Astrocyte of the cerebellum (primary cell): Measurements from ENCODE around the gene YEATS2.
"Not testable (repeated sequence)": the region's sequence is repeated elsewhere in the genome, so short reads cannot be mapped to it uniquely, and the experiment has no call there.

Experiments
- DNase-seq: peaks from one replicate; pipeline ENCODE4 v3.0.0-alpha.2; 2011; ENCODE audit warnings: low read depth
- H3K4me3 ChIP-seq: 2 replicates; pipeline ENCODE4 v1.5.1; 2011; ENCODE audit warnings: mild to moderate bottlenecking, low read depth, low read length, moderate library complexity
- in situ Hi-C: cut with HindIII; loops from 2 replicates; pipeline ENCODE4 v1.10.0; 2017; ENCODE audit warnings: low sequenced_read_pairs
- TF ChIP-seq, protein P1 (sequence below): IDR thresholded peaks from 2 replicates; pipeline ENCODE4 v1.5.1; 2012; ENCODE audit warnings: low read length, low read depth, moderate library complexity, mild to moderate bottlenecking; ENCODE audit errors: missing control alignments

YEATS2 gene

DNA sequence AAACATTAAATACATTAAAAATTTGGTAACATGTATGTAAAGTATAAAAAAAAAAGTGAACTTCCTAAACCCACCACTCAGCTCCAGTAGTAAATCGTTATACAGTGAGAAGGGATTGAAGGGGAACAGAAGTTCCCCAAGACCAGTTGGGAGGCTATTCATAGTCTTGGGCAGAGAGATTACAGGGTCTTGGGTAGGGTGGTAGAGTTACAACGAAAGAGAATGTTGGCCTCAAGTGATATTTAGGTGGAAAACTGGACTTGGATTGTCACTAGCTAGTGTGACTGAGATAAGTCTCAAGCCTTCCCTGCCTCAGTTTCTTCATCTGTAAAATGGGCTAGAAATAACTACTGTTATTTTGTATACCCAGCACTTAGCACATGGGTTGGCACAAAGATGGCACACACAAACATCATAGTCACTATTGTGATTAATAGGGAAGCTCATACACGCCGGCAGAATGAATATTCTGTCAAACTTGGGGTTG lies 431 bp upstream of the YEATS2 start:
- no peak for DNase-seq
- peak overlapping the region; percentile 96 for H3K4me3 ChIP-seq
- in situ Hi-C loops, result no loop called here
- TF ChIP-seq, protein P1, sequence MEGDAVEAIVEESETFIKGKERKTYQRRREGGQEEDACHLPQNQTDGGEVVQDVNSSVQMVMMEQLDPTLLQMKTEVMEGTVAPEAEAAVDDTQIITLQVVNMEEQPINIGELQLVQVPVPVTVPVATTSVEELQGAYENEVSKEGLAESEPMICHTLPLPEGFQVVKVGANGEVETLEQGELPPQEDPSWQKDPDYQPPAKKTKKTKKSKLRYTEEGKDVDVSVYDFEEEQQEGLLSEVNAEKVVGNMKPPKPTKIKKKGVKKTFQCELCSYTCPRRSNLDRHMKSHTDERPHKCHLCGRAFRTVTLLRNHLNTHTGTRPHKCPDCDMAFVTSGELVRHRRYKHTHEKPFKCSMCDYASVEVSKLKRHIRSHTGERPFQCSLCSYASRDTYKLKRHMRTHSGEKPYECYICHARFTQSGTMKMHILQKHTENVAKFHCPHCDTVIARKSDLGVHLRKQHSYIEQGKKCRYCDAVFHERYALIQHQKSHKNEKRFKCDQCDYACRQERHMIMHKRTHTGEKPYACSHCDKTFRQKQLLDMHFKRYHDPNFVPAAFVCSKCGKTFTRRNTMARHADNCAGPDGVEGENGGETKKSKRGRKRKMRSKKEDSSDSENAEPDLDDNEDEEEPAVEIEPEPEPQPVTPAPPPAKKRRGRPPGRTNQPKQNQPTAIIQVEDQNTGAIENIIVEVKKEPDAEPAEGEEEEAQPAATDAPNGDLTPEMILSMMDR, result no peak

DNA sequence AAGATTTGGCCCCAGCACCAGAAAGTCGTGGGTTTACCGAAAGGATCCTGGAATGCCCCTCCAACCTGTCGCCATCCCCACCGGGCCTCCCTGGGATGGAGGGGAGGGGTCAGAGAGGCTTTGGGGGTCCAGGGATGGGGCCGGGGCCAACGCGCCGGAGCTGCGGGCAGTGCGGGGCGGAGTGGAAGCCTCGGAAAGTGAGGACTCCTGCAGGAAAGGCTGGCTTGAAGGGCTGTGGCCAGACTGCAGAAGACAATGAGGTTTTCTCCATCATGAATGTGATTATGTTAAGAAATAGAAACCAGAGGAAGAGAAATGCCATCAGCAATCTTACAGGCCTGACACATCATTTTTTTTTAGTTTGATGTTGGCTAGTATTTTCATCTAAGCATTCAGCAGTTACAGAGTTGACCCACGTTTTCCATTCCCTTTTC lies 738 bp downstream of the YEATS2 start:
- in situ Hi-C loops, result no loop called here
- no peak for DNase-seq
- peak overlapping the region; percentile 96 for H3K4me3 ChIP-seq
- TF ChIP-seq, protein P1, result no peak

DNA sequence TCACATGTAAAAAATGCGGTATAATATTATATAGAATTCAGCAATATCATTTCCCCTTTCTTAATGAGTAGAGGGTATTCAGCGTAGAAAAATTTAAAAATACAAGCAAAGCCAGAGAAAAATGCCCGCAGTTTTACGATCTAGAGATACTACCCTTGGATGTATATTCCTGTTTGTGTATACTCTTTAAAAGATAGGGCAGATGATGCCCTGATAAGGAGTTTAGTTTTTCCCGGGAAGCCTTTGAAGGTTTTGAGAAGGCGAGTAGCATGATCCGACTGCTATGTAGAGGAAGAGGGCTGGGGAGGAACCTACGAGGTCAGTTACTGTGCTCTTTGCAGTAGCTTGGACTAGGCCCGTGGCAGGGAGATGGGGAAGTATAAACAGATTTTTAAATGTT lies 1.2 kb downstream of the YEATS2 start:
- in situ Hi-C loops, result no loop called here
- H3K4me3 ChIP-seq, result peak overlapping the region; percentile 96
- DNase-seq, result no peak
- TF ChIP-seq, protein P1, result no peak

DNA sequence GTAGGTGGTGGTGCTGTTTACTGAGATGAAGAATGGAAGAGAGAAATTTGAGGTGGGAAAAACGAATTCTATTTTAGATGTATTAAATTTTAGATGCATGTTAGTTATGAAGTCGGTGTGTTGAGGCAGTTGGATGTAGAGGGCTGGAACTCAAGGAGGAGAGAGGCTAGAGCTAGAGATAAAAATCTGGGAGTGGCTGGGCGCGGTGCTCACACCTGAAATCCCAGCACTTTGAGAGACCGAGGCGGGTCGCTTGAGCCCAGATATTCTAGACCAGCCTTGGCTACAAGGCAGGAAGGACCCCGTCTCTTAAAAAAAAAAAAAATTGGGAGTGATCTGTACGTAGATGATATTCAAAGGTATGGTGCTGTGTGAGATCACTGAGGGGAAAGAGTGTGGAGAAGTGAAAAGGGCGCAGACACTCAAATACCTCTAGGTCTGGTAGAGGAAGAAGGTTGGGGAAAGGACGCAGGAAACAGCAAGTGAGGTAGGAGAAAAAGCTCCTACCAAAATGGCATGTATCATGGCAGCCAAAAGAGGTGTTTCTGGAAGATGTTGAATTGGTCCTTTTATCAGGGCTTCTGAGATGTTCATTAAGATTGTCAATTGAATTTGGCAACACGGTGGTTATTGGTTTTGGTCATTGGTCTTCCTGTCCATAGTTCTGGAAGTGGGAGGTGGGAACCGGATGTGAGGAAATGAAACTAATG lies 1.8 kb downstream of the YEATS2 start:
- H3K4me3 ChIP-seq, result peak overlapping the region; percentile 96
- no peak for DNase-seq
- TF ChIP-seq, protein P1, result no peak
- in situ Hi-C loops, result no loop called here

DNA sequence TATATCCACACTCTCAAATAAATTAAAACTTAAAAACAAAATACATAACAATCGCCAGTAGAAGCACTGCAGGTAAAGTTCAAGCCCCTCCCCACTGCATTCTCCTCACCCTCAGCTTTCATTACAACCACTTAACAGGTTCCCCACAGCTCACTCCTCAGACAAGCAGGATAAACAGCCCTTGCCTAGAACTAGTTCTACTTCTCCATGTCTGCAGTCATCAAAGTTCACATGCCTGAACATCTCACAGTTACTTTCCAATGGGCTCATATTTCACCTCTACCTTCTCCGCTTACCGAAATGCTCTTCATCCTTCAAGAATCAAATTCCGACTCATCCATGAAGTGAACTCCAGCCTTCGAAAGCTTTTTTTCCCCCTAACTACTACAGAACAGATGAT lies 4.1 kb downstream of the YEATS2 start:
- in situ Hi-C loops, result no loop called here

DNA sequence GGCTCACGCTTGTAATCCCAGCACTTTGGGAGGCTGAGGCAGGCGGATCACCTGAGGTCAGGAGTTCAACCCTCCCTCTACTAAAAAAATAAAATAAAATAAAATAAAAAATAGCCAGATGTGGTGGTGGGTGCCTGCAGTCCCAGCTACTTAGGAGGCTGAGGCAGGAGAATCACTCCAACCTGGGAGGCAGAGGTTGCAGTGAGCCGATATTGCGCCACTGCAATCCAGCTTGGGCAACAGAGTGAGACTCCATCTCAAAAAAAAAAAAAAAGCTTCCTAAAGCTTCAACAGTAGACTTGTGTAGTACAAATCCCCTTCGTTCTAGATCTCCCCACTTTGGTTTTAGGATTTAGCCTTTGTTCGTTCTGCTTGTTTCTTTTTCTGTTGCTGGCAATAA lies 6.3 kb downstream of the YEATS2 start:
- DNase-seq, H3K4me3 ChIP-seq, in situ Hi-C loops: not testable (repeated sequence)

More for the DNA sequence above, 4.1 kb downstream of the YEATS2 start:
- no peak overlapping the region for H3K4me3 ChIP-seq
- DNase-seq, result no peak
- TF ChIP-seq, protein P1, result no peak

DNA sequence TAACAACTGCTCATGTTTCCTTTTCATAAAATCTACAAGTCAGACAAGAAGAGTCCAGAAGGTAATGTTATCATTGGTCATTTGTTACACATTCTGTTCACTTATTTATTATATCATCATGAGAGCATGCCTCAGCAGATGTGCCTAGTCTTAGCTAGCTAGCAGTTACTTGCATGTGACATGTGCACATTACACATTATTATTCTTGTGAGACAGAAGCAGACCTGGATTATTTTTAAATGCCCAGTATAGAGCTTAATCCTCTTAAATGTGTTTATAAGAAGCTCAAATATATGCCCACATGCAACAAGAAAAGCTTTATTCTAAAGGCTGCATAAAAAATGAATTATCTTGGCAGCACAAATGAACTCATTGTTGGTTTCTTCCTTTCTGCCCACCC lies 12.6 kb downstream of the YEATS2 start:
- H3K4me3 ChIP-seq, result no peak overlapping the region
- no peak for DNase-seq
- in situ Hi-C loops, result no loop called here
- TF ChIP-seq, protein P1, result no peak
